Measurements from ENCODE around the gene GRIK5.
A peak's percentile ranks its signal among the peaks of the same experiment; 100 is the strongest.

Gene GRIK5

DNA sequence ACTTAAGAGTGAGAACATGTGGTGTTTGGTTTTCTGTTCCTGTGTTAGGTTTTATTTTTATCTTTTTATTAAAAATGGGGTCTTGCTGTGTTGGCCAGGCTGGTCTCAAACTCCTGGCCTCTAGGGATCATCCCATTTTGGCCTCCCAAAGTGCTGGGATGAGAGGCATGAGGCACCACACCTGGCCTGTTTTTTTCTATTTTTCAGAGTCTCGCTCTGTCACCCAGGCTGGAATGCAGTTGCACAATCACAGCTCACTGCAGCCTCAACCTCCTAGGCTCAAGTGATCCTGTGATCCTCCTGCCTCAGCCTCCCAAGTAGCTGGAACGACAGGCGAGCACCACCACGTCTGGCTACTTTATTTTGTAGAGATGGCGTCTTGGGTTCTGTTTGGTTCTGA is 13.5 kb upstream of the GRIK5 start:
- H3K4me3 ChIP-seq (ENCODE audit: control insufficient read depth, low read depth, low read length) = no peak overlapping the region
- TF ChIP-seq, protein P1, sequence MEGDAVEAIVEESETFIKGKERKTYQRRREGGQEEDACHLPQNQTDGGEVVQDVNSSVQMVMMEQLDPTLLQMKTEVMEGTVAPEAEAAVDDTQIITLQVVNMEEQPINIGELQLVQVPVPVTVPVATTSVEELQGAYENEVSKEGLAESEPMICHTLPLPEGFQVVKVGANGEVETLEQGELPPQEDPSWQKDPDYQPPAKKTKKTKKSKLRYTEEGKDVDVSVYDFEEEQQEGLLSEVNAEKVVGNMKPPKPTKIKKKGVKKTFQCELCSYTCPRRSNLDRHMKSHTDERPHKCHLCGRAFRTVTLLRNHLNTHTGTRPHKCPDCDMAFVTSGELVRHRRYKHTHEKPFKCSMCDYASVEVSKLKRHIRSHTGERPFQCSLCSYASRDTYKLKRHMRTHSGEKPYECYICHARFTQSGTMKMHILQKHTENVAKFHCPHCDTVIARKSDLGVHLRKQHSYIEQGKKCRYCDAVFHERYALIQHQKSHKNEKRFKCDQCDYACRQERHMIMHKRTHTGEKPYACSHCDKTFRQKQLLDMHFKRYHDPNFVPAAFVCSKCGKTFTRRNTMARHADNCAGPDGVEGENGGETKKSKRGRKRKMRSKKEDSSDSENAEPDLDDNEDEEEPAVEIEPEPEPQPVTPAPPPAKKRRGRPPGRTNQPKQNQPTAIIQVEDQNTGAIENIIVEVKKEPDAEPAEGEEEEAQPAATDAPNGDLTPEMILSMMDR (conservative IDR thresholded peaks at IDR 0.05; ENCODE audit: control insufficient read depth, insufficient read depth, low read depth, low read length) = no peak
- no peak for DNase-seq (ENCODE audit: low read depth)

DNA sequence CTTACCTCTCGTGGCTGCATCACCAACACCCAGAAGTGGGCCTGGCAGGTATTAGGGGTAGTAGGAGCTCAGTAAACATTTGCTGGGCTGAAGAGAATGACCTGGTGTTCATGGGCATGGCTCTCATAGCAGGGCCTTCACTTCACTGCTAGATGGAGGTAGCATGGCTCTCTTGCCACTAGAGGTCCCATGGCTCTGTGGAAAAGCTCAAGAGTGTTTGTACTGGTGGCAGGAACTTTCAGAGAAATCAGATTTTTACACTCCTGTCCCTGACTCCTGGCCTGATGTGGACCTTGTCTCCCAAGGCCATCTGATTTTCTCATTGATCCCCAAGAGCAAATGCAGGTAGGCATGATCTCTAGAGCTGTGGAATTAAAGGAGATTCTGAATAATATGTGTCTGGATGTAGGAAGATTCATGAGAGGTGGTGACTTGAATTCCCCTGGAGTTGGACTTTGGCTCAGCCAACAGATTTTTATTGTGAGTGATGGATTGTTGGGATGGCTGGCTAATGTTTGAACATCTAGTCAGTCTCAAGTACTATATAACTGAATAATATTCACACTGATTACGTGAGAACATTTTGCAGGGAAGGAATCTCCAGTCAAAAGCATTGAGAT is 11.7 kb upstream of the GRIK5 start:
- H3K4me3 ChIP-seq (ENCODE audit: control insufficient read depth, low read depth, low read length) = no peak overlapping the region
- DNase-seq (ENCODE audit: low read depth) = peak; percentile 66
- TF ChIP-seq, protein P1 (conservative IDR thresholded peaks at IDR 0.05; ENCODE audit: control insufficient read depth, insufficient read depth, low read depth, low read length) = peak; percentile 63

DNA sequence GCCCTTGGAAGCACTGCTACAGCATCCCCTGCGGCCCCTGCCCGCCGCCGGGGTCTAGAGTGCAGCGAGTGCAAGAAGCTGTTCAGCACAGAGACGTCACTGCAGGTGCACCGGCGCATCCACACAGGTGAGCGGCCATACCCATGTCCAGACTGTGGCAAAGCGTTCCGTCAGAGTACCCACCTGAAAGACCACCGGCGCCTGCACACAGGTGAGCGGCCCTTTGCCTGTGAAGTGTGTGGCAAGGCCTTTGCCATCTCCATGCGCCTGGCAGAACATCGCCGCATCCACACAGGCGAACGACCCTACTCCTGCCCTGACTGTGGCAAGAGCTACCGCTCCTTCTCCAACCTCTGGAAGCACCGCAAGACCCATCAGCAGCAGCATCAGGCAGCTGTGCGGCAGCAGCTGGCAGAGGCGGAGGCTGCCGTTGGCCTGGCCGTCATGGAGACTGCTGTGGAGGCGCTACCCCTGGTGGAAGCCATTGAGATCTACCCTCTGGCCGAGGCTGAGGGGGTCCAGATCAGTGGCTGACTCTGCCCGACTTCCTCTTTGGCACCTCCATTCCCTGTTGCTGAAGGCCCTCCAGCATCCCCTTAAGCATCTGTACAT is 10.9 kb upstream of the GRIK5 start:
- DNase-seq (ENCODE audit: low read depth) = no peak
- TF ChIP-seq, protein P1 (conservative IDR thresholded peaks at IDR 0.05; ENCODE audit: control insufficient read depth, insufficient read depth, low read depth, low read length) = no peak
- no peak overlapping the region for H3K4me3 ChIP-seq (ENCODE audit: control insufficient read depth, low read depth, low read length)

DNA sequence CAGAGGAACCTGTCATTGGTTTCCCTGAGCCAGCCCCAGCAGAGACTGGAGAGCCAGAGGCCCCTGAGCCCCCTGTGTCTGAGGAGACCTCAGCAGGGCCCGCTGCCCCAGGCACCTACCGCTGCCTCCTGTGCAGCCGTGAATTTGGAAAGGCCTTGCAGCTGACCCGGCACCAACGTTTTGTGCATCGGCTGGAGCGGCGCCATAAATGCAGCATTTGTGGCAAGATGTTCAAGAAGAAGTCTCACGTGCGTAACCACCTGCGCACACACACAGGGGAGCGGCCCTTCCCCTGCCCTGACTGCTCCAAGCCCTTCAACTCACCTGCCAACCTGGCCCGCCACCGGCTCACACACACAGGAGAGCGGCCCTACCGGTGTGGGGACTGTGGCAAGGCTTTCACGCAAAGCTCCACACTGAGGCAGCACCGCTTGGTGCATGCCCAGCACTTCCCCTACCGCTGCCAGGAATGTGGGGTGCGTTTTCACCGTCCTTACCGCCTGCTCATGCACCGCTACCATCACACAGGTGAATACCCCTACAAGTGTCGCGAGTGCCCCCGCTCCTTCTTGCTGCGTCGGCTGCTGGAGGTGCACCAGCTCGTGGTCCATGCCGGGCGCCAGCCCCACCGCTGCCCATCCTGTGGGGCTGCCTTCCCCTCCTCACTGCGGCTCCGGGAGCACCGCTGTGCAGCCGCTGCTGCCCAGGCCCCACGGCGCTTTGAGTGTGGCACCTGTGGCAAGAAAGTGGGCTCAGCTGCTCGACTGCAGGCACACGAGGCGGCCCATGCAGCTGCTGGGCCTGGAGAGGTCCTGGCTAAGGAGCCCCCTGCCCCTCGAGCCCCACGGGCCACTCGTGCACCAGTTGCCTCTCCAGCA is 10.1 kb upstream of the GRIK5 start:
- TF ChIP-seq, protein P1 (conservative IDR thresholded peaks at IDR 0.05; ENCODE audit: control insufficient read depth, insufficient read depth, low read depth, low read length) = no peak
- DNase-seq (ENCODE audit: low read depth) = no peak
- H3K4me3 ChIP-seq (ENCODE audit: control insufficient read depth, low read depth, low read length) = no peak overlapping the region

DNA sequence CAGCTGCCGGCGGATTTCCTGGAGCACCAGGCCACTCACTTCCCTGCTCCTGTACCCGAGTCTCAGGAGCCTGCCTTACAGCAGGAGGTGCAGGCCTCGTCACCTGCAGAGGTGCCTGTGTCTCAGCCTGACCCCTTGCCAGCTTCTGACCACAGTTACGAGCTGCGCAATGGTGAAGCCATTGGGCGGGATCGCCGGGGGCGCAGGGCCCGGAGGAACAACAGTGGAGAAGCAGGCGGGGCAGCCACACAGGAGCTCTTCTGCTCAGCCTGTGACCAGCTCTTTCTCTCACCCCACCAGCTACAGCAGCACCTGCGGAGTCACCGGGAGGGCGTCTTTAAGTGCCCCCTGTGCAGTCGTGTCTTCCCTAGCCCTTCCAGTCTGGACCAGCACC is 9.3 kb upstream of the GRIK5 start:
- no peak overlapping the region for H3K4me3 ChIP-seq (ENCODE audit: control insufficient read depth, low read depth, low read length)
- TF ChIP-seq, protein P1 (conservative IDR thresholded peaks at IDR 0.05; ENCODE audit: control insufficient read depth, insufficient read depth, low read depth, low read length) = no peak
- DNase-seq (ENCODE audit: low read depth) = no peak

DNA sequence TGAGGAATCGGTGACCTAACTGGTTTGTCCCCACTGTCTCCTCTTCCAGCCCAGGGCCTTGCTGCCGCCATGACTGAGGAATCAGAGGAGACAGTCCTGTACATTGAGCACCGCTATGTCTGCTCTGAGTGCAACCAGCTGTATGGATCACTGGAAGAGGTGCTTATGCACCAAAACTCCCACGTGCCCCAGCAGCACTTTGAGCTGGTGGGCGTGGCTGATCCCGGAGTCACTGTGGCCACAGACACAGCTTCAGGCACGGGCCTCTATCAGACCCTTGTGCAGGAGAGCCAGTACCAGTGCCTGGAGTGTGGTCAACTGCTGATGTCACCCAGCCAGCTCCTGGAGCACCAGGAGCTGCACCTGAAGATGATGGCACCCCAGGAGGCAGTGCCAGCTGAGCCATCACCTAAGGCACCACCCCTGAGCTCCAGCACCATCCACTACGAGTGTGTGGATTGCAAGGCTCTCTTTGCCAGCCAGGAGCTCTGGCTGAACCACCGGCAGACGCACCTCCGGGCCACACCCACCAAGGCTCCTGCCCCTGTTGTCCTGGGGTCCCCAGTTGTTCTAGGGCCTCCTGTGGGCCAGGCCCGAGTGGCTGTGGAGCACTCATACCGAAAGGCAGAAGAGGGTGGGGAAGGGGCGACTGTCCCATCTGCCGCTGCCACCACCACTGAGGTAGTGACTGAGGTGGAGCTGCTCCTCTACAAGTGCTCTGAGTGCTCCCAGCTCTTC is 8.7 kb upstream of the GRIK5 start:
- TF ChIP-seq, protein P1 (conservative IDR thresholded peaks at IDR 0.05; ENCODE audit: control insufficient read depth, insufficient read depth, low read depth, low read length) = no peak
- H3K4me3 ChIP-seq (ENCODE audit: control insufficient read depth, low read depth, low read length) = no peak overlapping the region
- no peak for DNase-seq (ENCODE audit: low read depth)

Measured in fibroblast of mammary gland (primary cell).